Measurements from ENCODE around the gene VSIG10.
A peak's percentile ranks its signal among the peaks of the same experiment; 100 is the strongest.

The VSIG10 gene

GRCh38 chr12:118061011-118061872, 42.6 kb downstream of the VSIG10 start, which contains the start of gene WSB2:
TSS of gene WSB2 (minus strand) at chr12:118061179. CDS start at chr12:118061048, 131 bp downstream.
- in situ Hi-C loops (cut with MboI; ENCODE audit: low sequenced_read_pairs, unreplicated experiment) = no loop called here
- no peak for TF ChIP-seq CTCF (IDR thresholded peaks at IDR 0.05; ENCODE audit: borderline replicate concordance, control extremely low read depth, extremely low read depth, insufficient read depth, missing control alignments)
- DNase-seq (ENCODE audit: low spot score) = peak; percentile 81

- no peak for TF ChIP-seq CTCF (IDR thresholded peaks at IDR 0.05; ENCODE audit: borderline replicate concordance, control extremely low read depth, extremely low read depth, insufficient read depth, missing control alignments)
- in situ Hi-C loops (cut with MboI; ENCODE audit: low sequenced_read_pairs, unreplicated experiment) = no loop called here
- DNase-seq (ENCODE audit: low spot score) = no peak
Measured at GRCh38 chr12:118060301-118061010, 43.4 kb downstream of the VSIG10 start.

GRCh38 chr12:118059341-118060191, 44.2 kb downstream of the VSIG10 start:
- in situ Hi-C loops (cut with MboI; ENCODE audit: low sequenced_read_pairs, unreplicated experiment) = no loop called here
- no peak for TF ChIP-seq CTCF (IDR thresholded peaks at IDR 0.05; ENCODE audit: borderline replicate concordance, control extremely low read depth, extremely low read depth, insufficient read depth, missing control alignments)
- no peak for DNase-seq (ENCODE audit: low spot score)

- DNase-seq (ENCODE audit: low spot score) = no peak
- in situ Hi-C loops (cut with MboI; ENCODE audit: low sequenced_read_pairs, unreplicated experiment) = no loop called here
- no peak for TF ChIP-seq CTCF (IDR thresholded peaks at IDR 0.05; ENCODE audit: borderline replicate concordance, control extremely low read depth, extremely low read depth, insufficient read depth, missing control alignments)
Measured at GRCh38 chr12:118058881-118059280, 44.9 kb downstream of the VSIG10 start.

GRCh38 chr12:118058227-118058626, 45.6 kb downstream of the VSIG10 start:
- TF ChIP-seq CTCF (IDR thresholded peaks at IDR 0.05; ENCODE audit: borderline replicate concordance, control extremely low read depth, extremely low read depth, insufficient read depth, missing control alignments) = no peak
- in situ Hi-C loops (cut with MboI; ENCODE audit: low sequenced_read_pairs, unreplicated experiment) = no loop called here
- no peak for DNase-seq (ENCODE audit: low spot score)

Data from GM13976 (cell line).